GM12875 (cell line): Measurements from ENCODE around the gene CHMP3.
"Not testable (repeated sequence)": the region's sequence is repeated elsewhere in the genome, so short reads cannot be mapped to it uniquely, and the experiment has no call there.

Experiments used
- H3K4me3 ChIP-seq: one replicate; pipeline ENCODE4 v1.5.1; 2011; ENCODE audit warnings: low read depth, low read length, control low read depth
- TF ChIP-seq, protein P1 (sequence below): IDR thresholded peaks from 2 replicates; pipeline ENCODE4 v1.5.1; 2011; ENCODE audit warnings: low read depth, mild to moderate bottlenecking, control low read depth, inconsistent platforms, low read length, moderate library complexity, borderline replicate concordance; ENCODE audit not compliant: insufficient read depth

The CHMP3 gene

DNA sequence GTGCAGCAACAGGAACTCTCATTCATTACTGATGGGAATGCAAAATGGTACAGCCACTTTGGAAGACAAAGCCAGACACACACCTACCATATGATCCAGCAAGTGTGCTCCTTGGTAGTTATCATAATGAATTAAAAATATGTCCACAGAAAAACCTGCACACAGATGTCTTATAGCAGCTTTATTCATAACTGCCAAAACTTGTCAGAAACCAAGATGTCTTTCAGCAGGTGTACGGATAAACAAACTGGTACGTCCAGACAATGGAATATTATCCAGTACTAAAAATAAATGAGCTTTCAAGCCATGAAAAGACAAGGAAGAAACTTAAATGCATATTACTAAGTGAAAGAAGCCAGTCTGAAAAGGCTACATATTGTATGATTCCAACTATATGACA lies 50.4 kb downstream of the CHMP3 start:
- TF ChIP-seq, protein P1, sequence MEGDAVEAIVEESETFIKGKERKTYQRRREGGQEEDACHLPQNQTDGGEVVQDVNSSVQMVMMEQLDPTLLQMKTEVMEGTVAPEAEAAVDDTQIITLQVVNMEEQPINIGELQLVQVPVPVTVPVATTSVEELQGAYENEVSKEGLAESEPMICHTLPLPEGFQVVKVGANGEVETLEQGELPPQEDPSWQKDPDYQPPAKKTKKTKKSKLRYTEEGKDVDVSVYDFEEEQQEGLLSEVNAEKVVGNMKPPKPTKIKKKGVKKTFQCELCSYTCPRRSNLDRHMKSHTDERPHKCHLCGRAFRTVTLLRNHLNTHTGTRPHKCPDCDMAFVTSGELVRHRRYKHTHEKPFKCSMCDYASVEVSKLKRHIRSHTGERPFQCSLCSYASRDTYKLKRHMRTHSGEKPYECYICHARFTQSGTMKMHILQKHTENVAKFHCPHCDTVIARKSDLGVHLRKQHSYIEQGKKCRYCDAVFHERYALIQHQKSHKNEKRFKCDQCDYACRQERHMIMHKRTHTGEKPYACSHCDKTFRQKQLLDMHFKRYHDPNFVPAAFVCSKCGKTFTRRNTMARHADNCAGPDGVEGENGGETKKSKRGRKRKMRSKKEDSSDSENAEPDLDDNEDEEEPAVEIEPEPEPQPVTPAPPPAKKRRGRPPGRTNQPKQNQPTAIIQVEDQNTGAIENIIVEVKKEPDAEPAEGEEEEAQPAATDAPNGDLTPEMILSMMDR, result no peak
- H3K4me3 ChIP-seq, result no peak overlapping the region

DNA sequence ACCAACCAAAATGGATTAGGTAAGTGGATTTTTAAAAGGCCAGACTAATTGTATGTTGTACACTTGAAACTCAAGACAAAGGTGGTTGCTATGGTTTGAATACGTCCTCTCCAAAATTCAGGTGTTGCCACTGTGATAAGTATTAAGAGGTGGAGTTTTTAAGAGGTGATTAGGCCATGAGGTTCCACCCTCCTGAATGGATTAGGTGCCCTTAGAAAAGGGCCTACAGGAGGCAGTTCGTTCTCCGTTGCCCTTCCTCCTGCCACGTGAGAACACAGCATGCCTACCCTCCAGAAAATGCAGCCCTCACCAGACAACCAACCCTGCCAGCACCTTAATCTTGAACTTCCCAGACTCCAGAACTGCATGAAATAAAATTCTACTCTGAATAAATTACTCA lies 51.2 kb downstream of the CHMP3 start:
- no peak overlapping the region for H3K4me3 ChIP-seq
- TF ChIP-seq, protein P1, result no peak

DNA sequence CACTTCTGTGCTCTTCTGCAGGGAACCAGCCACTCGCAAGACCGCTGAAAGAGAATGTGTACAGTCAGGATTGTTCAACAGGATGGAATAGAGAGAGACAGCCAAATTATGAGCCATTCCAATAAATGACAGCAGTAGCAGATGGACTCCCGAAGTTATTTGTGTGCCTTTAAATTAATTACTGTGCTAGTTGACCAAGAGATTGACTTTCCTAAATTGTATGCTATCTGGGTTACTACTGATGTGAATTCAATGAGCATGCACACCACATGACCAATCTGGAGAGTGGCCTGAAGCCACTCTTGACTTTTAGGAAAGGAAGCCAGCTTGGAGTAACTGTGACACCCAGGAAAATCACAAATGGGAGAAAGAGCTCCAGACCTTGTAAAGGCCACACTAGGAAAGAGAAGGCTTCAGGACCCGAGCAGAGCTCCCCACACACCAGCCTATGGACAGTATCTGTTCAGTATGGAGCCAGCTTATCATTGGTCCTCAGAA lies 52.8 kb downstream of the CHMP3 start:
- TF ChIP-seq, protein P1, result no peak

DNA sequence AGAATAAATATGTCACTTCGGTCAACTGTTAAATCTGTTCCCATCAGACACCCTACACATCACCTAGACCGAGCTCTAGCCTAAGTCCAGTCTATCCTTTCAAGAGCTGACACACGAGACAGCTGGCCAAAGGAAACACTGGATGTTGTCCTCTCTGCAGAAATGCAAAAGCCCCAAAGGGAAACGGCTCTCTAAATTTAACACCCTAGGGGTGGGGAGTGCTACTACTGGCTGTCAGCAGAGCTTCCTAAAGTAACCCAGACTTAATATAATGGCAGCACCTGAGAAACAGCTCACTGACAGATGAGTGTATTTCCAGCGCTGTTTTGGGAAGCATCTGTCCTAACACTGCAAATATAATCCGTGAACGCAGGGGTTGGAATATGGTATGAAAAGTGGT lies 55.6 kb downstream of the CHMP3 start:
- TF ChIP-seq, protein P1, result no peak
- no peak overlapping the region for H3K4me3 ChIP-seq

More for the DNA sequence above, 52.8 kb downstream of the CHMP3 start:
- no peak overlapping the region for H3K4me3 ChIP-seq

DNA sequence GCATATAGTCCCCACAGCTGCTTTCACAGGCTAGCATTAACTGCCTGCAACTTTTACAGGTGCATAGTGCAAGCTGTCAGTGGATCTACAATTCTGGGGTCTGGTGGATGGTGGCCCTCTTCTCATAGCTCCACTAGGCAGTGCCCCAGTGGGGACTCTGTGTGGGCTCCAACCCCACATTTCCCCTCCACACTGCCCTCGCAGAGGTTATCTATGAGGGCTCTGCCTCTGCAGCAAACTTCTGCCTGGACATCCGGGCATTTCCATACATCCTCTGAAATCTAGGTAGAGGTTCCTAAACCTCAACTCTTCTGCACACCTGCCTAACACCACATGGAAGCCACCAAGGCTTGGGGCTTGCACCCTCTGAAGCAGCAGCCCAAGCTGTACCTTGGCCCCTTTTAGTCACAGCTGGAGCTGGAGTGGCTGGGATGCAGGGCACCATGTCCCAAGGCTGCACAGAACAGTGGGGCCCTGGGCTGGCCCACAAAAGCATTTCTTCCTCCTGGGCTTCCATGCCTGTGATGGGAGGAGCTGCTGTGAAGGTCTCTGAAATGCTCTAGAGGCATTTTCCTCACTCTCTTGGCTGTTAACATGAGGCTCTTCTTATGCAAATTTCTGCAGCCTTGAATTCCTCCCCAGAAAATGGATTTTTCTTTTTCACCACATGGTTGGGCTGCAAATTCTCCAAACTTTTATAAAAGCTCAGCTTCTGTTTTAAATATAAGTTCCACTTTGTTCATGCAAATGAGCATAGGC lies 62.7 kb downstream of the CHMP3 start:
- no peak overlapping the region for H3K4me3 ChIP-seq
- TF ChIP-seq, protein P1, result no peak

DNA sequence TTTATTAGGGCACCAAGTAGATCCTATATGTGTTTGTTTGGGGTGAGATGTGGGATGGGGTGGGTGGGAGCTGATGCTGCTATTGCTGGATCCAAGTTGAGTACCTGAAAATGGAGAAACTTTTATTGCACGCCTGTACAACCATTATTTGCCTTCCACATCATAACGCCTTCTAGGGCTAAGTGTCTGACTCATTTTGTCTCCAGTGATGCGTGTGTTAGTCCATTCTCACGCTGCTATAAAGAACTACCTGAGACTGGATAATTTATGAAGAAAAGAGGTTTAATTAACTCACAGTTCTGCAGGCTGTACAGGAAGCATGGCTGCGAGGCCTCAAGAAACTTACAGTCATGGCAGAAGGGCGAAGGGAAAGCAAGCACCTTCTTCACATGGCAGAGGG lies 63.9 kb downstream of the CHMP3 start:
- TF ChIP-seq, protein P1, result no peak
- H3K4me3 ChIP-seq, result no peak overlapping the region

DNA sequence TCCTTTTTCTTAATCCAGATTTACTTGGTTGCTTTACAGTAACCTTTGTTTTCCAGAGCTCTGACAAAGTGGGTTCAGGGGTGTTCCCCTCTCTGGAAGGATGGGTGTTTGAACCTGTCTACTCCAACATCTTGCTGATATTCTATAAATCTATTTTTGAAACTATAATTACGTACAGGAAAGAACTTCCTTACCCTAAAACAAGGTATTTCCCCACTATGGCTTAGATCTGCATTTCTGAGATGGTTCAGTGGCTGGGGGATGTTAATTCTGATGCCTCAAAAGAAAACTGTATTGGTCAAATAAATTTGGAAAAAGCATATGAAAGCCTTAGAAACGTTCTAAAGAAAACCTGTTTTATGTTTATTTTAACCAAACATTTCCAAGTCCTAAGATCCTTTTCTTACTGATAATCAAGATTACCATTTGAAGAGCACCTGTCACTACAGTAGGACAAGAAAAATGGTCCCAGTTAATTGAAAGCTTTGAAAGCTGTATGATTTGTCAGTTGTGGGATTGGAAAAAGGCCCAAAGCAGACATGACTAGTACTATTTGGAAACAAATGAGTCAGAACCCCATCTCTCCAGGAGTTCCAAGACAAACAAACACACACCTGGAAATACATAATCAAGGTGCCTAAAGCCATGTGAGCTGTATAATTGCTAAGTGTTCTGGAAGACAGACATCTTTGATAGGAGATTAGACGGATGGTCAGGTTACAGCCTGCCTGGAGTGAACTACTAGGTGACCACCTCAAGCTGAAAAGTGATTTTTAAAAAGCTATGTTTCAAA lies 64.6 kb downstream of the CHMP3 start:
- TF ChIP-seq, protein P1, result no peak

DNA sequence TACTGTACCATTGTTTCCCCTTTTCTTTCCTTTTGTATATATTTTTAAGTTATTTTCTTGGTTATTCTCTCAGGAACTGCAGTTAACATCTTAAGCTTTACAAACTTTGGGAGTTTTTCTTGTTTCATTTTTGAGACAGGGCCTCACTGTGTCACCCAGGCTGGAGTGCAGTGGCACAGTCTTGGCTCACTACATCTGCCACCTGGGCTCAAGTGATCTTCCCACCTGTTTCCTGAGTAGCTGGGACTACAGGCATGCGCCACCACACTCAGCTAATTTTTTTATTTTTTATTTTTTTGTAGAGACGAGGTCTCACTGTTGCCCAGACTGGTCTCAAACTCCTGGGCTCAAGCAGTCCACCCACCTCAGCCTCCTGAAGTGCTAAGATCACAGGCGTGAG lies 66.9 kb downstream of the CHMP3 start:
- not testable (repeated sequence) for H3K4me3 ChIP-seq

More for the DNA sequence above, 64.6 kb downstream of the CHMP3 start:
- H3K4me3 ChIP-seq, result no peak overlapping the region
